ENCODE data around the gene GPT2.

GRCh38 chr16:46928811-46929210 lies 44.6 kb downstream of the GPT2 start:
- no peak for TF ChIP-seq CTCF (IDR thresholded peaks at IDR 0.05)
- TF ChIP-seq POLR2A (IDR thresholded peaks at IDR 0.05) = no peak
